ENCODE data around the gene C1orf226.

Gene C1orf226

DNA sequence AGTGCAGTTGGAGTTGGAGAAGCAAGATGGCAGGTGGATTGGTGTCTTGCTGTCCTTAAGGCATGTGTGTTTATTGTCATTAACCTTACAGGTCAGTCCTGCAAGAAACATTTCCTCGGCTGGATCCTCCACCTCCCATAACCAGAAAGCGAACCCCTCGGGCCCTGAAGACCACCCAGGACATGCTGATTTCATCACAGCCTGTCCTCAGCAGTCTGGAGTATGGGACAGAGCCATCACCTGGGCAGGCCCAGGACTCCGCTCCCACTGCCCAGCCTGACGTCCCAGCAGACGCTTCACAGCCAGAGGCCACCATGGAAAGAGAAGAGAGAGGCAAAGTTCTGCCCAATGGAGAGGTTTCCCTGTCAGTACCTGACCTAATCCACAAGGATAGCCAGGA is 1.6 kb downstream of the C1orf226 start:
- no peaks in the 10 kb centered on the region for H3K79me2 ChIP-seq
- no peaks in the 10 kb centered on the region for H3K27me3 ChIP-seq (ENCODE audit: control insufficient read depth, insufficient read depth, low read length)
- no peak overlapping the region for H3K4me3 ChIP-seq (ENCODE audit: low read depth, low read length)
- no peak overlapping the region for H2AFZ ChIP-seq
- H3K27ac ChIP-seq, result no peak overlapping the region
- no peak overlapping the region for H3K9ac ChIP-seq
- H3K4me1 ChIP-seq, result no peaks in the 10 kb centered on the region
- no peak overlapping the region for H3K4me2 ChIP-seq (ENCODE audit: low read length)
- H3K9me3 ChIP-seq (ENCODE audit: control insufficient read depth, low read length), result no peaks in the 10 kb centered on the region
- no peaks in the 10 kb centered on the region for H3K36me3 ChIP-seq (ENCODE audit: control insufficient read depth, insufficient read depth, low read length)
- TF ChIP-seq, protein P1, sequence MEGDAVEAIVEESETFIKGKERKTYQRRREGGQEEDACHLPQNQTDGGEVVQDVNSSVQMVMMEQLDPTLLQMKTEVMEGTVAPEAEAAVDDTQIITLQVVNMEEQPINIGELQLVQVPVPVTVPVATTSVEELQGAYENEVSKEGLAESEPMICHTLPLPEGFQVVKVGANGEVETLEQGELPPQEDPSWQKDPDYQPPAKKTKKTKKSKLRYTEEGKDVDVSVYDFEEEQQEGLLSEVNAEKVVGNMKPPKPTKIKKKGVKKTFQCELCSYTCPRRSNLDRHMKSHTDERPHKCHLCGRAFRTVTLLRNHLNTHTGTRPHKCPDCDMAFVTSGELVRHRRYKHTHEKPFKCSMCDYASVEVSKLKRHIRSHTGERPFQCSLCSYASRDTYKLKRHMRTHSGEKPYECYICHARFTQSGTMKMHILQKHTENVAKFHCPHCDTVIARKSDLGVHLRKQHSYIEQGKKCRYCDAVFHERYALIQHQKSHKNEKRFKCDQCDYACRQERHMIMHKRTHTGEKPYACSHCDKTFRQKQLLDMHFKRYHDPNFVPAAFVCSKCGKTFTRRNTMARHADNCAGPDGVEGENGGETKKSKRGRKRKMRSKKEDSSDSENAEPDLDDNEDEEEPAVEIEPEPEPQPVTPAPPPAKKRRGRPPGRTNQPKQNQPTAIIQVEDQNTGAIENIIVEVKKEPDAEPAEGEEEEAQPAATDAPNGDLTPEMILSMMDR (IDR thresholded peaks at IDR 0.05), result no peak

DNA sequence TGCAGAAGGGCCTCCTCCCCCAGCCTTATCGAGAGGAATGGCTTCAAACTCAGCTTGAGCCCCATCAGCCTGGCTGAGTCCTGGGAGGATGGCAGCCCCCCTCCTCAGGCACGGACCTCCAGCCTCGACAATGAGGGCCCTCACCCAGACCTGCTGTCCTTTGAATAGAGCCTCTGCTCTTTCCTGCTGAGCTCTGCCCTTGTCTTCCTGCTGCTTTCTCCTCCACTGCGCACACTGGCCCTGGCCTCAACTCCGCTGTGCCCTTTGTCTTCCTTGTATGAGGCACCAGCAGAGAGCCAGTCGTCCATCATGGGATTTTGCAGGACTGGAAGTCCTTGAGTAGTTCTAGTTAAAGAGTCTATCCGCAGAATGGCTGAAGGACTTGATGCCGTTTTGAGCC is 2.0 kb downstream of the C1orf226 start:
- no peak overlapping the region for H3K27ac ChIP-seq
- no peaks in the 10 kb centered on the region for H3K4me1 ChIP-seq
- H3K27me3 ChIP-seq (ENCODE audit: control insufficient read depth, insufficient read depth, low read length), result no peaks in the 10 kb centered on the region

DNA sequence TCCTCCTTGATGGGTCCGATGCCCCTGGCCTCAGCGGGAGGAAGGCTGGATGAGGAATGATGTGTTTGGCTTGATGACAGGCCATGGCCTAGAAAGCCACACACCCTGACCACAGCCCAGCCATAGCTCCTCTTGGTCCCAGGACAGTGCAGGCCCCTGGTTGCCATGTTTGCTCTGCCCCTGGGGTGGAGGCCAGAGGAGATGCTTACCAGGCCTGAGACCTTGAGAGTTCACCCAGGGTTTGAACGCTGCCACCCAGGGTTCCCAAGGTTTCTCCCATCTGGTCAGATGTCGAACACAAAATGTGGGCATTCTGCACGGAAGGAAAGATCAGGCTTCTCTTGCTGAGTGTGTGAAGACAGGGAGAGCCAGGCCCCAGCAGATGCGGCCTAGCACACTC is 2.6 kb downstream of the C1orf226 start:
- no peaks in the 10 kb centered on the region for H3K27me3 ChIP-seq (ENCODE audit: control insufficient read depth, insufficient read depth, low read length)
- no peak overlapping the region for H3K4me2 ChIP-seq (ENCODE audit: low read length)
- H3K9me3 ChIP-seq (ENCODE audit: control insufficient read depth, low read length), result no peaks in the 10 kb centered on the region
- no peaks in the 10 kb centered on the region for H3K4me1 ChIP-seq
- H2AFZ ChIP-seq, result no peak overlapping the region
- TF ChIP-seq, protein P1 (IDR thresholded peaks at IDR 0.05), result no peak
- H3K36me3 ChIP-seq (ENCODE audit: control insufficient read depth, insufficient read depth, low read length), result no peaks in the 10 kb centered on the region
- no peak overlapping the region for H3K27ac ChIP-seq
- H3K4me3 ChIP-seq (ENCODE audit: low read depth, low read length), result no peak overlapping the region
- no peaks in the 10 kb centered on the region for H3K79me2 ChIP-seq
- H3K9ac ChIP-seq, result no peak overlapping the region

More for the DNA sequence above, 2.0 kb downstream of the C1orf226 start:
- TF ChIP-seq, protein P1 (IDR thresholded peaks at IDR 0.05), result no peak
- Histone ChIP-seq H2AFZ (no peak overlapping the region), H3K9me3 (ENCODE audit: control insufficient read depth, low read length) (no peaks in the 10 kb centered on the region), H3K9ac (no peak overlapping the region), H3K36me3 (ENCODE audit: control insufficient read depth, insufficient read depth, low read length) (no peaks in the 10 kb centered on the region), H3K79me2 (no peaks in the 10 kb centered on the region), H3K4me3 (ENCODE audit: low read depth, low read length) (no peak overlapping the region), H3K4me2 (ENCODE audit: low read length) (no peak overlapping the region)

DNA sequence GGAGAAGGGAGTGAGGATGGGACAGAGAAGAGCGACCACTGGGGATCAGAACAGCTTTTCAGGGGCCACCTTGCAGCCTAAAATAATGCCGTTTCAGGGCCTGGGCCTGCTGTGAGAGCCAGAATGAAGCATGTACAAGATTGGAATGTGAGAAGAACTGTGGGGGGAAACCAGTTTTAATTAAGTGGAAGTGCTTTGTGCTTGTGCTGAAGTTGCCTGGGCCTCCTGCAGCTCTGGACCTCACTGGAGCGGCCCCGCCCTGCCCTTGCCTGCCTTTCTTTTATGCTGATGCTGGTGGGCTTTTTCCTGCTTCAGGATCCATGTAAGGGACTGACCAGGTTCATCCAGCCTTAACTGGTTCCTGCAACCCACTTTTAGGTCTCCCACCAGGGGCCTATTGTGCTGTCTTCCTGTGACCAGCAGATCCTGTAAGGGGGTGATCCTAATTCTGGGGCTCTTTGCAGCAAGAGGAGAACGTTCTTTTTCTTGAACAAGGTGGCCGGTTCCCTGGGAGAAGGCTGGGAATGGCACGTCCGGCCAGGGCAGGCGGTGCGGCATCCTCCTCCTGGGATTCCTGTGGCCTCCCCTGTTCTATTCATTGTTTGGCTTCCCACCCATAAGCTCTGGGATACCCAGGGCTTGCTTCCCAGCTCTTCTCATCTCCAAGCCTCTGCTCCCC is 3.2 kb downstream of the C1orf226 start:
- Histone ChIP-seq H3K79me2 (no peaks in the 10 kb centered on the region), H3K27ac (no peak overlapping the region), H3K36me3 (ENCODE audit: control insufficient read depth, insufficient read depth, low read length) (no peaks in the 10 kb centered on the region), H3K4me2 (ENCODE audit: low read length) (no peak overlapping the region), H3K9me3 (ENCODE audit: control insufficient read depth, low read length) (no peaks in the 10 kb centered on the region), H3K4me1 (no peaks in the 10 kb centered on the region), H3K4me3 (ENCODE audit: low read depth, low read length) (no peak overlapping the region), H3K27me3 (ENCODE audit: control insufficient read depth, insufficient read depth, low read length) (no peaks in the 10 kb centered on the region), H2AFZ (no peak overlapping the region), H3K9ac (no peak overlapping the region)
- TF ChIP-seq, protein P1 (IDR thresholded peaks at IDR 0.05), result no peak

DNA sequence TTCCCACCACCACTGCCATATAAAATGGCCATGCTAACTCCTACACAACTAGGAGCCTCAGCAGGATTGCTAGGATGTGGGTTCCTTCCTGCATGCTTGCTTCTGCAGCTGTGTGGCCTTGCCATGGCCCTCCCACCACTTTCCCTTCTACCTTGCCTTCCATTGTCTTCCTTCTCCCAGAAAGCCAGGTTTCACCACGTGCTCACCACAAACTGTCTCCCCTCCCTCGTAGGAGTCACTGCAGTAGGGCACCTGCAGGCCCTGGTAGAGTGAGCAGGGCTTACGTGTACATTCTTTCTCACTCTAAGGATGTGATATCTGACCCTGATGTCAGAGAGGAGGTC is 3.7 kb downstream of the C1orf226 start:
- Histone ChIP-seq H3K27ac (no peak overlapping the region), H3K79me2 (no peaks in the 10 kb centered on the region), H3K4me1 (no peaks in the 10 kb centered on the region), H2AFZ (no peak overlapping the region), H3K9me3 (ENCODE audit: control insufficient read depth, low read length) (no peaks in the 10 kb centered on the region), H3K9ac (no peak overlapping the region), H3K27me3 (ENCODE audit: control insufficient read depth, insufficient read depth, low read length) (no peaks in the 10 kb centered on the region), H3K4me2 (ENCODE audit: low read length) (no peak overlapping the region), H3K36me3 (ENCODE audit: control insufficient read depth, insufficient read depth, low read length) (no peaks in the 10 kb centered on the region), H3K4me3 (ENCODE audit: low read depth, low read length) (no peak overlapping the region)
- TF ChIP-seq, protein P1 (IDR thresholded peaks at IDR 0.05), result no peak
